ENCODE results near the gene HEATR5B.
A peak's percentile ranks its signal among the peaks of the same experiment; 100 is the strongest.

Gene HEATR5B

DNA sequence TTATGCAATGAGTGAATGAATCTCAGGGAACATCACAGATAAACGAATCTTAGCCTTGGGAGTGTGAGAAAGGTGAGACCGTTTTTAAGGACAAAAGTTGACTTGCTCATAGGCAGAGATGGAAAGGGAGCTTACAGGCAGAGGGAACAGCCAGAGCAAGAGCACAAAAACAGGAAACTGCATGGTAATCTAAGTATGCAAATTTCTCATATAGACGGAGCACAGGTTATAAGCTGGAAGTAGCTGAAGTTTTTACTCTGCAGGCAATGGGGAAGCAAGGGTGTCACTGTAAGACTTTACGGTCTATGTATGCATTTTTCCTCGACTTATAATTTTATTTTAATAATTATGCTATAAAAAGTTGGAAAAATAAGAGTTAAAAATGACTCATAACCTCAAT lies 73.0 kb downstream of the HEATR5B start:
- Histone ChIP-seq H3K9me2 (ENCODE audit: low read depth, low read length) (no peaks in the 10 kb centered on the region), H4K20me1 (ENCODE audit: insufficient read depth, low read length) (no peaks in the 10 kb centered on the region), H3K4me3 (ENCODE audit: low read depth, low read length, poor library complexity, severe bottlenecking) (no peak overlapping the region), H3K79me2 (ENCODE audit: insufficient read depth, low read length) (no peaks in the 10 kb centered on the region), H3K4me2 (ENCODE audit: low read length) (peak overlapping the region; percentile 20; the same call in 1 of the 2 replicates), H3K9ac (ENCODE audit: low read length) (no peak overlapping the region), H3K36me3 (ENCODE audit: insufficient read depth, low read length) (peaks cover 41% of the 10 kb centered on the region), H3K4me1 (ENCODE audit: insufficient read depth, low read length, severe bottlenecking) (peaks cover 32% of the 10 kb centered on the region), H3K9me3 (ENCODE audit: low read length) (no peaks in the 10 kb centered on the region), H3F3A (ENCODE audit: insufficient read depth, low read length) (no peaks in the 10 kb centered on the region), H3K27me3 (ENCODE audit: insufficient read depth, low read length) (no peaks in the 10 kb centered on the region), H2AFZ (ENCODE audit: low read length) (no peak overlapping the region), H3K27ac (ENCODE audit: low read depth, low read length, poor library complexity, severe bottlenecking) (peak overlapping the region; percentile 40)
- TF ChIP-seq, protein P1, sequence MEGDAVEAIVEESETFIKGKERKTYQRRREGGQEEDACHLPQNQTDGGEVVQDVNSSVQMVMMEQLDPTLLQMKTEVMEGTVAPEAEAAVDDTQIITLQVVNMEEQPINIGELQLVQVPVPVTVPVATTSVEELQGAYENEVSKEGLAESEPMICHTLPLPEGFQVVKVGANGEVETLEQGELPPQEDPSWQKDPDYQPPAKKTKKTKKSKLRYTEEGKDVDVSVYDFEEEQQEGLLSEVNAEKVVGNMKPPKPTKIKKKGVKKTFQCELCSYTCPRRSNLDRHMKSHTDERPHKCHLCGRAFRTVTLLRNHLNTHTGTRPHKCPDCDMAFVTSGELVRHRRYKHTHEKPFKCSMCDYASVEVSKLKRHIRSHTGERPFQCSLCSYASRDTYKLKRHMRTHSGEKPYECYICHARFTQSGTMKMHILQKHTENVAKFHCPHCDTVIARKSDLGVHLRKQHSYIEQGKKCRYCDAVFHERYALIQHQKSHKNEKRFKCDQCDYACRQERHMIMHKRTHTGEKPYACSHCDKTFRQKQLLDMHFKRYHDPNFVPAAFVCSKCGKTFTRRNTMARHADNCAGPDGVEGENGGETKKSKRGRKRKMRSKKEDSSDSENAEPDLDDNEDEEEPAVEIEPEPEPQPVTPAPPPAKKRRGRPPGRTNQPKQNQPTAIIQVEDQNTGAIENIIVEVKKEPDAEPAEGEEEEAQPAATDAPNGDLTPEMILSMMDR (IDR thresholded peaks at IDR 0.05; ENCODE audit: low read length): no peak
- TF ChIP-seq EZH2 (IDR thresholded peaks at IDR 0.05; ENCODE audit: borderline replicate concordance, low read length): no peak

GRCh38 chr2:37005118-37005868 lies 78.9 kb downstream of the HEATR5B start:
- Histone ChIP-seq H3K79me2 (ENCODE audit: insufficient read depth, low read length) (no peaks in the 10 kb centered on the region), H3K27ac (ENCODE audit: low read depth, low read length, poor library complexity, severe bottlenecking) (peak overlapping the region; percentile 18), H3K9me3 (ENCODE audit: low read length) (no peaks in the 10 kb centered on the region), H3K4me2 (ENCODE audit: low read length) (peak overlapping the region; percentile 30; the same call in 1 of the 2 replicates), H3F3A (ENCODE audit: insufficient read depth, low read length) (no peaks in the 10 kb centered on the region), H3K27me3 (ENCODE audit: insufficient read depth, low read length) (no peaks in the 10 kb centered on the region), H3K9me2 (ENCODE audit: low read depth, low read length) (no peaks in the 10 kb centered on the region), H3K4me3 (ENCODE audit: low read depth, low read length, poor library complexity, severe bottlenecking) (no peak overlapping the region), H3K36me3 (ENCODE audit: insufficient read depth, low read length) (peaks cover 48% of the 10 kb centered on the region), H3K4me1 (ENCODE audit: insufficient read depth, low read length, severe bottlenecking) (peaks cover 6% of the 10 kb centered on the region), H2AFZ (ENCODE audit: low read length) (no peak overlapping the region), H4K20me1 (ENCODE audit: insufficient read depth, low read length) (no peaks in the 10 kb centered on the region), H3K9ac (ENCODE audit: low read length) (no peak overlapping the region)
- TF ChIP-seq EZH2 (IDR thresholded peaks at IDR 0.05; ENCODE audit: borderline replicate concordance, low read length): no peak
- TF ChIP-seq, protein P1 (IDR thresholded peaks at IDR 0.05; ENCODE audit: low read length): peak; percentile 88

- Histone ChIP-seq H3K27ac (ENCODE audit: low read depth, low read length, poor library complexity, severe bottlenecking) (no peak overlapping the region), H3K4me3 (ENCODE audit: low read depth, low read length, poor library complexity, severe bottlenecking) (no peak overlapping the region), H3K36me3 (ENCODE audit: insufficient read depth, low read length) (peaks cover 68% of the 10 kb centered on the region), H3K9ac (ENCODE audit: low read length) (no peak overlapping the region), H4K20me1 (ENCODE audit: insufficient read depth, low read length) (no peaks in the 10 kb centered on the region), H3K4me2 (ENCODE audit: low read length) (no peak overlapping the region), H3K4me1 (ENCODE audit: insufficient read depth, low read length, severe bottlenecking) (peaks cover 6% of the 10 kb centered on the region), H3K79me2 (ENCODE audit: insufficient read depth, low read length) (no peaks in the 10 kb centered on the region), H2AFZ (ENCODE audit: low read length) (no peak overlapping the region), H3F3A (ENCODE audit: insufficient read depth, low read length) (no peaks in the 10 kb centered on the region), H3K27me3 (ENCODE audit: insufficient read depth, low read length) (no peaks in the 10 kb centered on the region), H3K9me3 (ENCODE audit: low read length) (peaks cover 4% of the 10 kb centered on the region), H3K9me2 (ENCODE audit: low read depth, low read length) (no peaks in the 10 kb centered on the region)
- TF ChIP-seq, protein P1 (IDR thresholded peaks at IDR 0.05; ENCODE audit: low read length): no peak
- TF ChIP-seq EZH2 (IDR thresholded peaks at IDR 0.05; ENCODE audit: borderline replicate concordance, low read length): no peak
Observed at GRCh38 chr2:37000988-37001556, 83.1 kb downstream of the HEATR5B start.
